Adrenal gland (tissue), 19 donors: Measurements from ENCODE around the gene SHBG. TPM values are rescaled to one million over a fixed set of nuclear protein-coding genes. Genes with fewer than 3 reads are reported as not detected.

ENCODE experiments used
- DNase-seq, 7 donors: peaks; one replicate each; pipeline ENCODE4 v3.0.0-alpha.2; 2019 to 2020
- H3K27ac ChIP-seq, 5 donors: fragments of 200-600 bp; sonication (generic) in 4 of 5; 1 replicate in 3 of 5; 2 replicates in 2 of 5; pipeline versions ENCODE4 v1.5.1 to v1.8.0; 2016 to 2020; ENCODE audit warnings: mild to moderate bottlenecking in 1 of 5
- H3K27me3 ChIP-seq: fragments of 200-600 bp; 2 replicates; pipeline ENCODE4 v1.8.0; 2021
- H3K36me3 ChIP-seq, 2 donors: fragments of 200-600 bp; replicated peaks in 1 of 2; 1 replicate in 1 of 2; 2 replicates in 1 of 2; pipeline versions ENCODE4 v1.5.1 to v1.8.0; 2018 to 2022
- H3K4me1 ChIP-seq, 2 donors: fragments of 200-600 bp; replicated peaks in 1 of 2; 1 replicate in 1 of 2; 2 replicates in 1 of 2; pipeline versions ENCODE4 v1.5.1 to v1.8.0; 2018 to 2021
- H3K4me3 ChIP-seq, 4 donors: fragments of 200-600 bp; sonication (generic) in 3 of 4; one replicate each; pipeline ENCODE4 v1.5.1; 2016 to 2018
- H3K9me3 ChIP-seq, 3 donors: fragments of 200-600 bp; sonication (generic) in 1 of 3; replicated peaks in 1 of 3; 1 replicate in 2 of 3; 2 replicates in 1 of 3; pipeline versions ENCODE4 v1.5.1 to v1.8.0; 2016 to 2021
- POLR2A ChIP-seq, 2 donors: fragments of 450-650 bp; IDR thresholded peaks; one replicate each; pipeline ENCODE4 v1.6.1; 2017; ENCODE audit warnings: antibody characterized with exemption in 2 of 2, mild to moderate bottlenecking in 2 of 2, moderate library complexity in 1 of 2
- WGBS, 4 donors: extraction: QIAGEN DNeasy Blood & Tissue Kit in 2 of 4; methylation state at CpG; one replicate each; pipeline versions ENCODE4 v1.1.5 to v1.1.7; 2013 to 2017; 5-methylcytosine and 5-hydroxymethylcytosine counted together
- intact Hi-C, 2 donors: fragments of 100-400 bp; cut with DNase I; formaldehyde crosslinking; loops; one replicate each; pipeline versions ENCODE4 v1.14.1 to v1.15.0; 2022 to 2023
- long read RNA-seq, 10 donors: library from polyadenylated mRNA in 3 of 10; unstranded in 2 of 10; stranded (forward) in 1 of 10; transcript quantifications; one replicate each; pipeline ENCODE4 v2.0.0 and lab custom pipeline, GENCODE V29; 2021 to 2026
- polyA plus RNA-seq, 3 donors: library from polyadenylated mRNA; stranded (reverse); fragments of 200-250 nt in 2 of 3; fragments of 350-450 nt in 1 of 3; fragmentation: Illumina TruSeq in 1 of 3; extraction: RNeasy Lipid Tissue Mini Kit (QIAGEN cat#74804) in 1 of 3; gene quantifications; one replicate each; pipeline ENCODE4 v1.2.3, GENCODE V29; 2013 to 2014
- total RNA-seq, 9 donors: library from RNA; depleted of rRNA in 4 of 9; stranded (reverse); fragments of >200 nt in 4 of 9; fragments of 120-200 nt in 1 of 9; fragmentation: NEBNext Ultra II Directional in 1 of 9; extraction: Animal tissue kit (Norgen Biotek cat#: 25700) in 1 of 9; gene quantifications; one replicate each; pipeline versions ENCODE4 v1.1.0 to v1.2.4, GENCODE V29; 2013 to 2023
- TF ChIP-seq, protein P1 (sequence below), 6 experiments: fragments of 450-650 bp in 4 of 6; fragments of 200-600 bp in 2 of 6; sonication (generic) in 1 of 6; IDR thresholded peaks; 1 replicate in 5 of 6; 2 replicates in 1 of 6; pipeline versions ENCODE4 v1.5.1 to v1.8.0; 2016 to 2021; ENCODE audit warnings: antibody characterized with exemption in 6 of 6, mild to moderate bottlenecking in 2 of 6, moderate library complexity in 1 of 6
- donor health status: healthy with polysubstance abuse.
- donor health status: Bipolar disorder and iron deficiency.
- donor health status: DM: yes; HTN: yes; CAD: no.
- donor health status: DM: no; HTN: no; CAD: no.
- donor health status: DM: no; HTN: no; CAD: no.
- donor health status: DM: yes; HTN: yes; CAD: no.

SHBG gene
- 1 to 10 TPM in 8 of 9 donors, under 1 TPM in 1; 0.30 to 2.9 (median 1.9) TPM for total RNA-seq
- polyA plus RNA-seq = 1 to 10 TPM; 1.2 to 3.8 (median 2.0) TPM
- long read RNA-seq, donor 1, partial matches to known transcripts = 105 of 278 reads
- long read RNA-seq, donor 1, other reads (novel, unspliced or antisense) = 173 of 278 reads
- long read RNA-seq, donor 2, partial matches to known transcripts = 46 of 154 reads
- long read RNA-seq, donor 2, other reads (novel, unspliced or antisense) = 108 of 154 reads
- long read RNA-seq, donor 3 = 0 reads
- long read RNA-seq, donor 4, partial matches to known transcripts = 1 of 2 reads
- long read RNA-seq, donor 4, other reads (novel, unspliced or antisense) = 1 of 2 reads
- long read RNA-seq, donor 5, partial matches to known transcripts = 0 of 2 reads
- long read RNA-seq, donor 5, other reads (novel, unspliced or antisense) = 2 of 2 reads
- long read RNA-seq, donor 6 = 0 reads
- long read RNA-seq, donor 7 = 0 reads
- long read RNA-seq, donor 8, partial matches to known transcripts = 106 of 371 reads
- long read RNA-seq, donor 8, other reads (novel, unspliced or antisense) = 265 of 371 reads
- long read RNA-seq, donor 9, partial matches to known transcripts = 25 of 264 reads
- long read RNA-seq, donor 9, other reads (novel, unspliced or antisense) = 239 of 264 reads
- long read RNA-seq, donor 10 = 0 reads

GRCh38 chr17:7629939-7630571 lies at the start of gene SHBG:
TSS of gene SHBG (plus strand) at chr17:7630135. CDS start at chr17:7630173, 38 bp downstream.
- TF ChIP-seq, protein P1, sequence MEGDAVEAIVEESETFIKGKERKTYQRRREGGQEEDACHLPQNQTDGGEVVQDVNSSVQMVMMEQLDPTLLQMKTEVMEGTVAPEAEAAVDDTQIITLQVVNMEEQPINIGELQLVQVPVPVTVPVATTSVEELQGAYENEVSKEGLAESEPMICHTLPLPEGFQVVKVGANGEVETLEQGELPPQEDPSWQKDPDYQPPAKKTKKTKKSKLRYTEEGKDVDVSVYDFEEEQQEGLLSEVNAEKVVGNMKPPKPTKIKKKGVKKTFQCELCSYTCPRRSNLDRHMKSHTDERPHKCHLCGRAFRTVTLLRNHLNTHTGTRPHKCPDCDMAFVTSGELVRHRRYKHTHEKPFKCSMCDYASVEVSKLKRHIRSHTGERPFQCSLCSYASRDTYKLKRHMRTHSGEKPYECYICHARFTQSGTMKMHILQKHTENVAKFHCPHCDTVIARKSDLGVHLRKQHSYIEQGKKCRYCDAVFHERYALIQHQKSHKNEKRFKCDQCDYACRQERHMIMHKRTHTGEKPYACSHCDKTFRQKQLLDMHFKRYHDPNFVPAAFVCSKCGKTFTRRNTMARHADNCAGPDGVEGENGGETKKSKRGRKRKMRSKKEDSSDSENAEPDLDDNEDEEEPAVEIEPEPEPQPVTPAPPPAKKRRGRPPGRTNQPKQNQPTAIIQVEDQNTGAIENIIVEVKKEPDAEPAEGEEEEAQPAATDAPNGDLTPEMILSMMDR (IDR thresholded peaks at IDR 0.05) = no peak
- no peak for TF ChIP-seq POLR2A (IDR thresholded peaks at IDR 0.05)
- intact Hi-C loops = loop anchor here (5.0 to 10.0 kb wide), 3 partner anchors 55 to 155 kb away; partner anchors contain the start of genes TP53 (in 2 of the 2) and WRAP53 (in 2 of the 2)
- Histone ChIP-seq H3K36me3 (no peaks in the 10 kb centered on the region), H3K27me3 (no peaks in the 10 kb centered on the region), H3K4me1 (peaks cover 17% of the 10 kb centered on the region in 2 donors), H3K9me3 (no peaks in the 10 kb centered on the region), H3K27ac (no peak within 1 kb of the TSS), H3K4me3 (no peak within 1 kb of the TSS)
- 73 to 82% (median 75%) methylated on average over 12 to 13 of the region's 13 CpGs for WGBS, 4 donors
- no peak for DNase-seq

DNA sequence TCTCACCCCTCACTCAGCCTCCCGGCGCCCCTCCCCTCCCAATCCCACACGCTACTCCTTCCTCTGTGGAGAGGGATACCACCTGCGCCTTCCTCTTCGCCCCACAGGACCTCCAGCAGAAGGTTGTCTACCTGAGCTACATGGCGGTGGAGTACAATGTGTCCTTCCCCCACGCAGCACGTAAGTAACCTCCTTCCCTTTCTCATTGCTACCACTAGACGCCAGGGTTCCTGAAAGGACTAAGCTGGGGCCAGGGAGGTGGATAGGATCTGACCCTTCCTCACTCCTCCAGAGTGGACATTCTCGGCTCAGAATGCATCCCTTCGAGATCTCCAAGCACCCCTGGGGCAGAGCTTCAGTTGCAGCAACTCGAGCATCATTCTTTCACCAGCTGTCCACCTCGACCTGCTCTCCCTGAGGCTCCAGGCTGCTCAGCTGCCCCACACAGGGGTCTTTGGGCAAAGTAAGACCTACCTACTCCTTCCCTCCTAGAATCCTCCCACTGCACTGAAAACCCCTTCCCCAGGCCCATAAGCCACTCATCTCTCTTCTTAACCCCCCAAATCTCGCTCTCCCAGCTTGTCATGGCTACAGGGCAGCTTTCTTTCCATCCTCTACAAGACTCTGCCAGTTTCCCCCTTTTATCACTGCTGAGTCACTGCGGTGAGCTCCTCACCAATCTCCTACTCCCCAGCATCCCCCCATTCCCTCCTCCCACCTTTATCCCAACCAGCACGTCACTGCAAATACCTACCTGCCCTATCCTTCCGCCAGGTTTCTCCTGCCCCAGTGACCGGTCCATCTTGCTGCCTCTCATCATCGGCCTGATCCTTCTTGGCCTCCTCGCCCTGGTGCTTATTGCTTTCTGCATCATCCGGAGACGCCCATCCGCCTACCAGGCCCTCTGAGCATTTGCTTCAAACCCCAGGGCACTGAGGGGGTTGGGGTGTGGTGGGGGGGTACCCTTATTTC lies 49.0 kb upstream of the SHBG start:
- H3K36me3 ChIP-seq = peaks cover 0 to 32% of the 10 kb centered on the region in 2 donors
- H3K9me3 ChIP-seq = no peaks in the 10 kb centered on the region
- TF ChIP-seq POLR2A (IDR thresholded peaks at IDR 0.05) = no peak
- TF ChIP-seq, protein P1 (IDR thresholded peaks at IDR 0.05) = no peak
- intact Hi-C loops = no loop called here
- H3K27me3 ChIP-seq = no peaks in the 10 kb centered on the region
- H3K27ac ChIP-seq = peak overlapping the region in 3 of 5 donors; percentile 47 to 97 (median 96)
- WGBS, 4 donors = 77 to 83% (median 81%) methylated on average over 23 of the region's 23 CpGs
- peaks cover 36 to 74% of the 10 kb centered on the region in 2 donors for H3K4me1 ChIP-seq
- DNase-seq = no peak
- peak overlapping the region in 1 of 4 donors; percentile 54 for H3K4me3 ChIP-seq

GRCh38 chr17:7582396-7583252 lies 47.3 kb upstream of the SHBG start:
- Histone ChIP-seq H3K27me3 (no peaks in the 10 kb centered on the region), H3K4me3 (peak overlapping the region in 2 of 4 donors; percentile 5 to 61), H3K4me1 (peaks cover 32 to 56% of the 10 kb centered on the region in 2 donors), H3K9me3 (no peaks in the 10 kb centered on the region), H3K36me3 (peaks cover 0 to 27% of the 10 kb centered on the region in 2 donors), H3K27ac (peak overlapping the region; percentile 78 to 97 (median 96))
- WGBS, 4 donors = 60 to 83% (median 69%) methylated on average over 6 to 36 of the region's 36 CpGs
- TF ChIP-seq, protein P1 (IDR thresholded peaks at IDR 0.05) = no peak
- no peak for TF ChIP-seq POLR2A (IDR thresholded peaks at IDR 0.05)
- intact Hi-C loops = no loop called here
- DNase-seq = peak in 5 of 7 donors; percentile 47 to 64 (median 56)
